ENCODE measurements around the gene KLHL8. TPM values are rescaled to one million over a fixed set of nuclear protein-coding genes. Genes with fewer than 3 reads are reported as not detected.

KLHL8 gene
- total RNA-seq, 1 experiment from 2014 or later = 24.2 TPM

GRCh38 chr4:87134122-87134521 is 86.3 kb downstream of the KLHL8 start:
- no peak overlapping the region for H2AFZ ChIP-seq (ENCODE audit: low read depth, low read length, poor library complexity, severe bottlenecking)
- H3K36me3 ChIP-seq (ENCODE audit: control insufficient read depth in 1 of 2, insufficient read depth in 2 of 2, low read length in 2 of 2) = peaks cover 0 to 2% of the 10 kb centered on the region in 2 experiments; a peak in 1 of 4 replicates
- no peaks in the 10 kb centered on the region for H3K79me2 ChIP-seq (ENCODE audit: insufficient read depth, low read length)
- no peaks in the 10 kb centered on the region for H3K9me2 ChIP-seq (ENCODE audit: insufficient read depth)
- no peak overlapping the region for H3K9ac ChIP-seq (ENCODE audit: low read length)
- intact Hi-C loops (cut with micrococcal nuclease) = no loop called here
- no peak overlapping the region for H3K4me3 ChIP-seq (replicated peaks in 1 of 2; ENCODE audit: low read depth in 1 of 2, low read length in 2 of 2)
- RAD21 ChIA-PET (ENCODE audit: low non-redundant PET in 1 of 2, low total read pairs in 2 of 2, uncharacterized antibody in 2 of 2, unreplicated experiment in 2 of 2) = no interaction called here
- CTCF ChIA-PET = no interaction called here
- H3K27ac ChIP-seq (ENCODE audit: low read depth, low read length) = no peak overlapping the region
- no peaks in the 10 kb centered on the region for H3K9me3 ChIP-seq (ENCODE audit: control insufficient read depth in 1 of 2, insufficient read depth in 1 of 2, low read depth in 1 of 2, low read length in 2 of 2)
- no peak for DNase-seq (ENCODE audit: low read depth, low spot score)
- H3K4me1 ChIP-seq (ENCODE audit: control insufficient read depth in 1 of 2, insufficient read depth in 2 of 2, low read length in 2 of 2) = no peaks in the 10 kb centered on the region
- POLR2A ChIA-PET = no interaction called here
- TF ChIP-seq POLR2A (IDR thresholded peaks at IDR 0.05; ENCODE audit: borderline replicate concordance, extremely low read depth, insufficient read depth, insufficient read length) (no peak), JUND (IDR thresholded peaks at IDR 0.05) (no peak), POLR2AphosphoS5 (IDR thresholded peaks at IDR 0.05; ENCODE audit: low read depth, low read length) (no peak), TCF7L2 (IDR thresholded peaks at IDR 0.05; ENCODE audit: borderline replicate concordance, extremely low read depth, insufficient read depth, insufficient read length) (no peak), SP1 (IDR thresholded peaks at IDR 0.05; ENCODE audit: low read depth) (no peak), ZNF274 (IDR thresholded peaks at IDR 0.05; ENCODE audit: low read depth, low read length) (no peak), EGR1 (IDR thresholded peaks at IDR 0.05; ENCODE audit: low read depth) (no peak), SIN3A (IDR thresholded peaks at IDR 0.05; ENCODE audit: low read depth) (no peak), CEBPB (IDR thresholded peaks at IDR 0.05; ENCODE audit: low read depth) (no peak), RAD21 (IDR thresholded peaks at IDR 0.05; ENCODE audit: low read depth) (no peak), ATF3 (IDR thresholded peaks at IDR 0.05) (no peak), MAX (IDR thresholded peaks at IDR 0.05) (no peak), CBX3 (IDR thresholded peaks at IDR 0.05; ENCODE audit: low read depth) (no peak), YY1 (IDR thresholded peaks at IDR 0.05; ENCODE audit: extremely low read depth, insufficient replicate concordance, low read depth, low read length) (no peak), EZH2 (IDR thresholded peaks at IDR 0.05) (no peak)
- TF ChIP-seq, protein P1, sequence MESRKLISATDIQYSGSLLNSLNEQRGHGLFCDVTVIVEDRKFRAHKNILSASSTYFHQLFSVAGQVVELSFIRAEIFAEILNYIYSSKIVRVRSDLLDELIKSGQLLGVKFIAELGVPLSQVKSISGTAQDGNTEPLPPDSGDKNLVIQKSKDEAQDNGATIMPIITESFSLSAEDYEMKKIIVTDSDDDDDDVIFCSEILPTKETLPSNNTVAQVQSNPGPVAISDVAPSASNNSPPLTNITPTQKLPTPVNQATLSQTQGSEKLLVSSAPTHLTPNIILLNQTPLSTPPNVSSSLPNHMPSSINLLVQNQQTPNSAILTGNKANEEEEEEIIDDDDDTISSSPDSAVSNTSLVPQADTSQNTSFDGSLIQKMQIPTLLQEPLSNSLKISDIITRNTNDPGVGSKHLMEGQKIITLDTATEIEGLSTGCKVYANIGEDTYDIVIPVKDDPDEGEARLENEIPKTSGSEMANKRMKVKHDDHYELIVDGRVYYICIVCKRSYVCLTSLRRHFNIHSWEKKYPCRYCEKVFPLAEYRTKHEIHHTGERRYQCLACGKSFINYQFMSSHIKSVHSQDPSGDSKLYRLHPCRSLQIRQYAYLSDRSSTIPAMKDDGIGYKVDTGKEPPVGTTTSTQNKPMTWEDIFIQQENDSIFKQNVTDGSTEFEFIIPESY (IDR thresholded peaks at IDR 0.05; ENCODE audit: extremely low read depth, insufficient replicate concordance, low read length) = no peak
- no TSS peak for BruUV-seq (replicated peaks)
- H3K27me3 ChIP-seq (ENCODE audit: insufficient read depth, low read length) = no peaks in the 10 kb centered on the region
- no peak for ATAC-seq
- no peak overlapping the region for H3K4me2 ChIP-seq (ENCODE audit: low read length)
- H4K20me1 ChIP-seq (ENCODE audit: insufficient read depth) = no peaks in the 10 kb centered on the region

Data from HCT116 (cell line).